ENCODE data around the gene ASPHD2.

Gene ASPHD2

GRCh38 chr22:26414347-26414746 is 14.7 kb upstream of the ASPHD2 start:
- WGBS (ENCODE audit: insufficient coverage) = 100% methylated on average over 3 of the region's 4 CpGs
- H3K27ac ChIP-seq (ENCODE audit: insufficient read depth in 1 of 2, low read depth in 1 of 2, low read length in 2 of 2, poor library complexity in 1 of 2, severe bottlenecking in 2 of 2) = no peak overlapping the region
- peaks cover 0 to 4% (median 2%) of the 10 kb centered on the region in 5 experiments for H3K27me3 ChIP-seq (replicated peaks in 2 of 5; ENCODE audit: control insufficient read depth in 4 of 5, insufficient read depth in 5 of 5, low read length in 4 of 5)
- no peak overlapping the region for H3K4me3 ChIP-seq (ENCODE audit: control insufficient read depth in 1 of 7, extremely low read depth in 1 of 7, insufficient read depth in 4 of 7, low read depth in 2 of 7, low read length in 6 of 7)
- ChIA-PET CTCF (interaction anchor here (1.5 to 2.1 kb wide), 2 partner anchors 10 to 23 kb away, joined by 3 to 7 read pairs; no protein-coding TSS in a partner anchor), POLR2A (no interaction called here)
- no peak for DNase-seq
- H3K9me3 ChIP-seq (ENCODE audit: control extremely low read depth in 1 of 5, control insufficient read depth in 4 of 5, insufficient read depth in 2 of 5, low read depth in 1 of 5, low read length in 4 of 5) = peaks cover 0 to 1% (median 0%) of the 10 kb centered on the region in 5 experiments
- no peaks in the 10 kb centered on the region for H3K36me3 ChIP-seq (ENCODE audit: control insufficient read depth in 4 of 4, insufficient read depth in 4 of 4, low read length in 3 of 4)
- H3K4me1 ChIP-seq (ENCODE audit: control extremely low read depth in 1 of 4, control insufficient read depth in 4 of 4, insufficient read depth in 4 of 4, low read length in 3 of 4) = peaks cover 0 to 10% (median 0%) of the 10 kb centered on the region in 4 experiments

GRCh38 chr22:26416256-26416655 is 12.8 kb upstream of the ASPHD2 start:
- Histone ChIP-seq H3K9me3 (ENCODE audit: control extremely low read depth in 1 of 5, control insufficient read depth in 4 of 5, insufficient read depth in 2 of 5, low read depth in 1 of 5, low read length in 4 of 5) (peaks cover 0 to 1% (median 0%) of the 10 kb centered on the region in 5 experiments), H3K36me3 (ENCODE audit: control insufficient read depth in 4 of 4, insufficient read depth in 4 of 4, low read length in 3 of 4) (no peaks in the 10 kb centered on the region), H3K27ac (ENCODE audit: insufficient read depth in 1 of 2, low read depth in 1 of 2, low read length in 2 of 2, poor library complexity in 1 of 2, severe bottlenecking in 2 of 2) (no peak overlapping the region), H3K4me1 (ENCODE audit: control extremely low read depth in 1 of 4, control insufficient read depth in 4 of 4, insufficient read depth in 4 of 4, low read length in 3 of 4) (no peaks in the 10 kb centered on the region), H3K4me3 (ENCODE audit: control insufficient read depth in 1 of 7, extremely low read depth in 1 of 7, insufficient read depth in 4 of 7, low read depth in 2 of 7, low read length in 6 of 7) (no peak overlapping the region), H3K27me3 (replicated peaks in 2 of 5; ENCODE audit: control insufficient read depth in 4 of 5, insufficient read depth in 5 of 5, low read length in 4 of 5) (peaks cover 0 to 4% (median 0%) of the 10 kb centered on the region in 5 experiments)
- 92% methylated on average over 2 of the region's 4 CpGs for WGBS (ENCODE audit: insufficient coverage)
- POLR2A ChIA-PET = interaction anchor here (0.6 kb wide), 1 partner anchor 974 kb away, joined by 4 read pairs; no protein-coding TSS in a partner anchor
- CTCF ChIA-PET = interaction anchor here (0.5 to 2.1 kb wide), 4 partner anchors 8 to 101 kb away, joined by 3 to 8 read pairs (median 5); no protein-coding TSS in a partner anchor
- DNase-seq = no peak

GRCh38 chr22:26416670-26417276 is 12.3 kb upstream of the ASPHD2 start:
- POLR2A ChIA-PET = interaction anchor here (0.6 kb wide), 1 partner anchor 975 kb away, joined by 4 read pairs; no protein-coding TSS in a partner anchor
- no peak for DNase-seq
- Histone ChIP-seq H3K9me3 (ENCODE audit: control extremely low read depth in 1 of 5, control insufficient read depth in 4 of 5, insufficient read depth in 2 of 5, low read depth in 1 of 5, low read length in 4 of 5) (no peaks in the 10 kb centered on the region), H3K27ac (ENCODE audit: insufficient read depth in 1 of 2, low read depth in 1 of 2, low read length in 2 of 2, poor library complexity in 1 of 2, severe bottlenecking in 2 of 2) (no peak overlapping the region), H3K4me1 (ENCODE audit: control extremely low read depth in 1 of 4, control insufficient read depth in 4 of 4, insufficient read depth in 4 of 4, low read length in 3 of 4) (no peaks in the 10 kb centered on the region), H3K4me3 (ENCODE audit: control insufficient read depth in 1 of 7, extremely low read depth in 1 of 7, insufficient read depth in 4 of 7, low read depth in 2 of 7, low read length in 6 of 7) (no peak overlapping the region), H3K36me3 (ENCODE audit: control insufficient read depth in 4 of 4, insufficient read depth in 4 of 4, low read length in 3 of 4) (no peaks in the 10 kb centered on the region), H3K27me3 (replicated peaks in 2 of 5; ENCODE audit: control insufficient read depth in 4 of 5, insufficient read depth in 5 of 5, low read length in 4 of 5) (peaks cover 0 to 4% (median 0%) of the 10 kb centered on the region in 5 experiments)
- CTCF ChIA-PET = interaction anchor here (1.5 to 1.8 kb wide), 2 partner anchors 11 to 46 kb away, joined by 3 to 8 read pairs; no protein-coding TSS in a partner anchor
- WGBS (ENCODE audit: insufficient coverage) = 85% methylated on average over 8 of the region's 9 CpGs

GRCh38 chr22:26417406-26417805 is 11.7 kb upstream of the ASPHD2 start:
- no peak for DNase-seq
- Histone ChIP-seq H3K36me3 (ENCODE audit: control insufficient read depth in 4 of 4, insufficient read depth in 4 of 4, low read length in 3 of 4) (no peaks in the 10 kb centered on the region), H3K27ac (ENCODE audit: insufficient read depth in 1 of 2, low read depth in 1 of 2, low read length in 2 of 2, poor library complexity in 1 of 2, severe bottlenecking in 2 of 2) (no peak overlapping the region), H3K27me3 (replicated peaks in 2 of 5; ENCODE audit: control insufficient read depth in 4 of 5, insufficient read depth in 5 of 5, low read length in 4 of 5) (peaks cover 0 to 4% (median 0%) of the 10 kb centered on the region in 5 experiments), H3K9me3 (ENCODE audit: control extremely low read depth in 1 of 5, control insufficient read depth in 4 of 5, insufficient read depth in 2 of 5, low read depth in 1 of 5, low read length in 4 of 5) (no peaks in the 10 kb centered on the region), H3K4me1 (ENCODE audit: control extremely low read depth in 1 of 4, control insufficient read depth in 4 of 4, insufficient read depth in 4 of 4, low read length in 3 of 4) (no peaks in the 10 kb centered on the region), H3K4me3 (ENCODE audit: control insufficient read depth in 1 of 7, extremely low read depth in 1 of 7, insufficient read depth in 4 of 7, low read depth in 2 of 7, low read length in 6 of 7) (no peak overlapping the region)
- WGBS (ENCODE audit: insufficient coverage) = 100% methylated on average over 2 of the region's 3 CpGs
- POLR2A ChIA-PET = no interaction called here
- CTCF ChIA-PET = interaction anchor here (1.8 kb wide), 1 partner anchor 12 kb away, joined by 8 read pairs; no protein-coding TSS in a partner anchor

- no peak for DNase-seq
- no peak overlapping the region for H3K27ac ChIP-seq (ENCODE audit: insufficient read depth in 1 of 2, low read depth in 1 of 2, low read length in 2 of 2, poor library complexity in 1 of 2, severe bottlenecking in 2 of 2)
- WGBS (ENCODE audit: insufficient coverage) = 100% methylated on average over 1 of the region's 3 CpGs
- H3K27me3 ChIP-seq (replicated peaks in 2 of 5; ENCODE audit: control insufficient read depth in 4 of 5, insufficient read depth in 5 of 5, low read length in 4 of 5) = peaks cover 0 to under 1% (median 0%) of the 10 kb centered on the region in 5 experiments
- no peak overlapping the region for H3K4me3 ChIP-seq (ENCODE audit: control insufficient read depth in 1 of 7, extremely low read depth in 1 of 7, insufficient read depth in 4 of 7, low read depth in 2 of 7, low read length in 6 of 7)
- POLR2A ChIA-PET = no interaction called here
- CTCF ChIA-PET = interaction anchor here (1.2 to 1.5 kb wide), 2 partner anchors 16 to 44 kb away, joined by 4 to 5 read pairs; no protein-coding TSS in a partner anchor
- H3K9me3 ChIP-seq (ENCODE audit: control extremely low read depth in 1 of 5, control insufficient read depth in 4 of 5, insufficient read depth in 2 of 5, low read depth in 1 of 5, low read length in 4 of 5) = peaks cover 0 to 10% (median 7%) of the 10 kb centered on the region in 5 experiments
- H3K36me3 ChIP-seq (ENCODE audit: control insufficient read depth in 4 of 4, insufficient read depth in 4 of 4, low read length in 3 of 4) = no peaks in the 10 kb centered on the region
- no peaks in the 10 kb centered on the region for H3K4me1 ChIP-seq (ENCODE audit: control extremely low read depth in 1 of 4, control insufficient read depth in 4 of 4, insufficient read depth in 4 of 4, low read length in 3 of 4)
Measured at GRCh38 chr22:26418620-26419019, 10.4 kb upstream of the ASPHD2 start.

- ChIA-PET POLR2A (no interaction called here), CTCF (no interaction called here)
- no peak overlapping the region for H3K4me3 ChIP-seq (ENCODE audit: control insufficient read depth in 1 of 7, extremely low read depth in 1 of 7, insufficient read depth in 4 of 7, low read depth in 2 of 7, low read length in 6 of 7)
- no peak for DNase-seq
- H3K4me1 ChIP-seq (ENCODE audit: control extremely low read depth in 1 of 4, control insufficient read depth in 4 of 4, insufficient read depth in 4 of 4, low read length in 3 of 4) = peaks cover 0 to 32% (median 22%) of the 10 kb centered on the region in 4 experiments
- H3K9me3 ChIP-seq (ENCODE audit: control extremely low read depth in 1 of 5, control insufficient read depth in 4 of 5, insufficient read depth in 2 of 5, low read depth in 1 of 5, low read length in 4 of 5) = peaks cover 0 to 14% (median 8%) of the 10 kb centered on the region in 5 experiments
- no peak overlapping the region for H3K27ac ChIP-seq (ENCODE audit: insufficient read depth in 1 of 2, low read depth in 1 of 2, low read length in 2 of 2, poor library complexity in 1 of 2, severe bottlenecking in 2 of 2)
- peaks cover 0 to 10% (median 2%) of the 10 kb centered on the region in 5 experiments for H3K27me3 ChIP-seq (replicated peaks in 2 of 5; ENCODE audit: control insufficient read depth in 4 of 5, insufficient read depth in 5 of 5, low read length in 4 of 5)
- H3K36me3 ChIP-seq (ENCODE audit: control insufficient read depth in 4 of 4, insufficient read depth in 4 of 4, low read length in 3 of 4) = no peaks in the 10 kb centered on the region
Measured at GRCh38 chr22:26426924-26427323, 2.1 kb upstream of the ASPHD2 start.

Data from common myeloid progenitor, CD34-positive (primary cell).